ENCODE data around the gene ADCY5. TPM values are rescaled to one million over a fixed set of nuclear protein-coding genes. Genes with fewer than 3 reads are reported as not detected.
A peak's percentile ranks its signal among the peaks of the same experiment; 100 is the strongest.

The ADCY5 gene
- total and polyA plus RNA-seq, 2 donors from 2014 or later: 7.1 to 33.6 TPM

DNA sequence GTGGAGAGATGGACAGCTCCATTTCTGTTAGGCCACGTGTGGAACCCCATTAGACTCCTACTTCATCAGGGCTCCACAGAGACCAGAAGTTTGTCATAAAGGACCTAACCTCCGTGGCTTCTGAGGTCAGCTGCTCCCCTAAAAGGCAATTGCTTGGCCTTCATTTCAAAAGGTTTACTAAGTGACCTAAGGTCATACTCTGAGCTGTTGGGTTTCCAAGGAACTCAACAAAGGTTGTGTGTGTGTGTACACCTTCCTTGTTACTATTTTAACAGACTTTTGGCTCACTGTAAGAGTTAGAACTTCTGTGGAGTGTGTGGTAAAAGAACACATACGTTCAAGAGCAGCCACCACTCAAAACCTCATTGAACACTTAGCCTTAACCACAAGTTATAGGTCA lies 173.2 kb downstream of the ADCY5 start:
- intact Hi-C loops (cut with DNase I): no loop called here
- H3K27ac ChIP-seq (ENCODE audit: low read depth in 2 of 2, low read length in 2 of 2): no peak overlapping the region
- H3K27me3 ChIP-seq (ENCODE audit: control insufficient read depth, insufficient read depth, low read length): no peaks in the 10 kb centered on the region
- H3K9ac ChIP-seq (ENCODE audit: low read length in 3 of 3): no peak overlapping the region
- TF ChIP-seq, protein P1, sequence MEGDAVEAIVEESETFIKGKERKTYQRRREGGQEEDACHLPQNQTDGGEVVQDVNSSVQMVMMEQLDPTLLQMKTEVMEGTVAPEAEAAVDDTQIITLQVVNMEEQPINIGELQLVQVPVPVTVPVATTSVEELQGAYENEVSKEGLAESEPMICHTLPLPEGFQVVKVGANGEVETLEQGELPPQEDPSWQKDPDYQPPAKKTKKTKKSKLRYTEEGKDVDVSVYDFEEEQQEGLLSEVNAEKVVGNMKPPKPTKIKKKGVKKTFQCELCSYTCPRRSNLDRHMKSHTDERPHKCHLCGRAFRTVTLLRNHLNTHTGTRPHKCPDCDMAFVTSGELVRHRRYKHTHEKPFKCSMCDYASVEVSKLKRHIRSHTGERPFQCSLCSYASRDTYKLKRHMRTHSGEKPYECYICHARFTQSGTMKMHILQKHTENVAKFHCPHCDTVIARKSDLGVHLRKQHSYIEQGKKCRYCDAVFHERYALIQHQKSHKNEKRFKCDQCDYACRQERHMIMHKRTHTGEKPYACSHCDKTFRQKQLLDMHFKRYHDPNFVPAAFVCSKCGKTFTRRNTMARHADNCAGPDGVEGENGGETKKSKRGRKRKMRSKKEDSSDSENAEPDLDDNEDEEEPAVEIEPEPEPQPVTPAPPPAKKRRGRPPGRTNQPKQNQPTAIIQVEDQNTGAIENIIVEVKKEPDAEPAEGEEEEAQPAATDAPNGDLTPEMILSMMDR (IDR thresholded peaks at IDR 0.05; ENCODE audit: borderline replicate concordance, extremely low read depth, insufficient read depth): no peak
- H3K4me1 ChIP-seq (ENCODE audit: control insufficient read depth in 2 of 3, insufficient read depth in 2 of 3, low read depth in 1 of 3, low read length in 3 of 3): no peaks in the 10 kb centered on the region
- peaks cover 0 to 8% (median 3%) of the 10 kb centered on the region in 3 donors for H3K36me3 ChIP-seq (ENCODE audit: control insufficient read depth in 2 of 3, insufficient read depth in 3 of 3, low read length in 3 of 3)
- FAIRE-seq (no peak), DNase-seq (no peak)
- H3K9me3 ChIP-seq (ENCODE audit: control insufficient read depth in 2 of 3, insufficient read depth in 1 of 3, low read length in 3 of 3): no peaks in the 10 kb centered on the region
- H3K4me3 ChIP-seq (ENCODE audit: low read length in 3 of 3): no peak overlapping the region

DNA sequence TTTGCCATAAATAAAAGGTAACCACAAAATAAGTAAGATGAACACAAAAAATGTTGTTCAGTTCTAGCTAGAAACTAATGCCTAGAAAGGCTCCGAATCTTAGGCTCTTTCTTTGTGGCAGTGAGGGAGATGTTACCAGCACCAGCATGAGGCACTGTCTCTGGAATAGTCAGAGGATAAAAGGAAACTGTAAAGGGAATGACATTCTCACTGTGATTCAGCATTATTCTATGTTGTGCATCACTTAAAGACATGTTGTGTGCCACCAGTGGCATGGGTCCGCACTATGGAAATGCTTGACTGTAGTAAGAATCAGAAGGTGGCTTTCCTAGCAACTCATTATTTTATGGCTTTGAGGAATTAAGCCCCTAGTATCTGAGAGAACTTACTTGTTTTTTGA lies 176.3 kb downstream of the ADCY5 start:
- H3K9me3 ChIP-seq (ENCODE audit: control insufficient read depth in 2 of 3, insufficient read depth in 1 of 3, low read length in 3 of 3): no peaks in the 10 kb centered on the region
- H3K4me3 ChIP-seq (ENCODE audit: low read length in 3 of 3): no peak overlapping the region
- no peak for DNase-seq
- no peaks in the 10 kb centered on the region for H3K27me3 ChIP-seq (ENCODE audit: control insufficient read depth, insufficient read depth, low read length)
- no peaks in the 10 kb centered on the region for H3K4me1 ChIP-seq (ENCODE audit: control insufficient read depth in 2 of 3, insufficient read depth in 2 of 3, low read depth in 1 of 3, low read length in 3 of 3)
- intact Hi-C loops (cut with DNase I): no loop called here
- H3K36me3 ChIP-seq (ENCODE audit: control insufficient read depth in 2 of 3, insufficient read depth in 3 of 3, low read length in 3 of 3): peaks cover 0 to 8% (median 3%) of the 10 kb centered on the region in 3 donors
- no peak for FAIRE-seq
- H3K9ac ChIP-seq (ENCODE audit: low read length in 3 of 3): no peak overlapping the region
- TF ChIP-seq, protein P1 (IDR thresholded peaks at IDR 0.05; ENCODE audit: borderline replicate concordance, extremely low read depth, insufficient read depth): no peak
- H3K27ac ChIP-seq (ENCODE audit: low read depth in 2 of 2, low read length in 2 of 2): no peak overlapping the region

DNA sequence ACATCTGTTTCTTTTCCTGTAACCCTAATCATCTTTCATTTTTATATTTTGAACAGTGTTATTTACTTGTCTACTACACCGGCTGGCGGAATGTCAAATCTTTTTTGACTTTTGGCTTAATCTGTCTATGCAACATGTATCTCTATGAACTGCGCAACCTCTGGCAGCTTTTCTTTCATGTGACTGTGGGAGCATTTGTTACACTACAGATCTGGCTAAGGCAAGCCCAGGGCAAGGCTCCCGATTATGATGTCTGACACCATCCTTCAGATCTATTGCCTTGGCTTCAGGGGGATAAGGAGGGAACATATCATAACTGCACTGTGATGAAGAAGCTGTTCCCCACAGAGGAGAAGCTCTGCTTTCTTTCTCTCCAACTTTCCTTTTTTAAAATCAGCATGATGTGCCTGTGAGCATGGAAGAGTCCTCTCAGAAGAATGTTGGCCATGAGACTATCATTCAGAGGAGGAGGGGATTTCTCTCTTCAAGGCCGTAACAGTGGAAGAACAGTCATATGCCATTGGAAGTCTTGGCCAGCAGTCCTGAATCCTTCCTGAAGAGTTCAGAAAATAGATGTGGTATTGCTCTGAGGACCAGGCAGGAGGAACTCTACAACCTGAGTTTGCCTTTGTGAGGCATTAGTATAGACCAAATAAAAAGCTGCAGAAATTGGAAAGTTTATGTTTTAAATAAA lies 177.3 kb downstream of the ADCY5 start:
- DNase-seq: peak in 1 of 5 donors; percentile 11

More for the DNA sequence above, 177.3 kb downstream of the ADCY5 start:
- Histone ChIP-seq H3K4me3 (ENCODE audit: low read length in 3 of 3) (no peak overlapping the region), H3K36me3 (ENCODE audit: control insufficient read depth in 2 of 3, insufficient read depth in 3 of 3, low read length in 3 of 3) (peaks cover 0 to 8% (median 3%) of the 10 kb centered on the region in 3 donors), H3K27me3 (ENCODE audit: control insufficient read depth, insufficient read depth, low read length) (no peaks in the 10 kb centered on the region), H3K27ac (ENCODE audit: low read depth in 2 of 2, low read length in 2 of 2) (no peak overlapping the region), H3K9me3 (ENCODE audit: control insufficient read depth in 2 of 3, insufficient read depth in 1 of 3, low read length in 3 of 3) (no peaks in the 10 kb centered on the region), H3K9ac (ENCODE audit: low read length in 3 of 3) (no peak overlapping the region), H3K4me1 (ENCODE audit: control insufficient read depth in 2 of 3, insufficient read depth in 2 of 3, low read depth in 1 of 3, low read length in 3 of 3) (no peaks in the 10 kb centered on the region)
- no peak for FAIRE-seq
- TF ChIP-seq, protein P1 (IDR thresholded peaks at IDR 0.05; ENCODE audit: borderline replicate concordance, extremely low read depth, insufficient read depth): no peak
- intact Hi-C loops (cut with DNase I): no loop called here
